Gastrocnemius medialis (tissue), 4 donors: Measurements from ENCODE around the gene KIAA0040.

ENCODE experiments used
- CTCF ChIP-seq, 5 experiments: fragments of 450-650 bp in 3 of 5; fragments of 200-600 bp in 2 of 5; sonication (generic) in 2 of 5; IDR thresholded peaks in 4 of 5; conservative IDR thresholded peaks in 1 of 5; 1 replicate in 4 of 5; 2 replicates in 1 of 5; pipeline ENCODE4 v1.5.1; 2016 to 2019; ENCODE audit warnings: antibody characterized with exemption in 5 of 5, mild to moderate bottlenecking in 3 of 5, moderate library complexity in 3 of 5
- POLR2A ChIP-seq, 2 donors: fragments of 450-650 bp; IDR thresholded peaks; one replicate each; pipeline ENCODE4 v1.6.1; 2017; ENCODE audit warnings: antibody characterized with exemption in 2 of 2, mild to moderate bottlenecking in 2 of 2, moderate library complexity in 2 of 2

GRCh38 chr1:175169286-175170018 is 23.1 kb downstream of the KIAA0040 start:
- TF ChIP-seq CTCF (IDR thresholded peaks at IDR 0.05 in 4 of 5, conservative IDR thresholded peaks at IDR 0.05 in 1 of 5) (no peak), POLR2A (IDR thresholded peaks at IDR 0.05) (no peak)
